Peyer's patch (tissue), 4 donors: ENCODE measurements around the gene BAIAP2.

Experiments used
- POLR2A ChIP-seq, 2 donors: fragments of 450-650 bp; IDR thresholded peaks; one replicate each; pipeline ENCODE4 v1.5.1; 2017; ENCODE audit warnings: antibody characterized with exemption in 2 of 2, mild to moderate bottlenecking in 2 of 2, moderate library complexity in 2 of 2
- TF ChIP-seq, protein P1 (sequence below), 6 experiments: fragments of 450-650 bp in 4 of 6; fragments of 200-600 bp in 2 of 6; sonication (generic) in 1 of 6; IDR thresholded peaks; one replicate each; pipeline ENCODE4 v1.5.1; 2017 to 2019; ENCODE audit warnings: antibody characterized with exemption in 6 of 6, mild to moderate bottlenecking in 3 of 6, moderate library complexity in 1 of 6

DNA sequence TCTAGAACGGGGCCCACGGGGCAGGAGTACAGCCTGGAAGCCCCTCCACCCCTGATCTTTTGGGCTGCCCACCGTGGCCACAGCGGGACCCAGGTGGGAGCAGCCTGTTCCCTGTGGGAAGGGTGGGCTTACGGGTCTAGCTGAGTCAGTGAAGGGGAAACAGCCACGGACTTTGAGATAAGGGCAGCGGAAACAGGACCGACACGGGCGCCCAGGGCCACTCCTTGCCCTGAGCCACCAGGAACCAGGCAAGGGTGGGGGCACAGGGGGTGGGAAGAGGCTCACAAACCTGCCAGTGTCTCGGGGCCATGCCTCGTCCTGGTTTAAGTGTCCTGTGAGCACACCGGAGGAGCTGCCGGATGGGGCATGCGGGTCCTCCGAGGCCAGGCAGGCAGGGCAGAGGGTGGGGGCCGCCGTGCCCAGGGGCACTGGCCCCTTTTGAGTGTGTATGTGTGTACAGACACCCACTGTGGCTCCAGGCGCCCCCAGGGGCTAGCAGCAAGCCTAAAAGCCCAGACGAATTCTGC, 82.8 kb downstream of the BAIAP2 start:
- TF ChIP-seq, protein P1, sequence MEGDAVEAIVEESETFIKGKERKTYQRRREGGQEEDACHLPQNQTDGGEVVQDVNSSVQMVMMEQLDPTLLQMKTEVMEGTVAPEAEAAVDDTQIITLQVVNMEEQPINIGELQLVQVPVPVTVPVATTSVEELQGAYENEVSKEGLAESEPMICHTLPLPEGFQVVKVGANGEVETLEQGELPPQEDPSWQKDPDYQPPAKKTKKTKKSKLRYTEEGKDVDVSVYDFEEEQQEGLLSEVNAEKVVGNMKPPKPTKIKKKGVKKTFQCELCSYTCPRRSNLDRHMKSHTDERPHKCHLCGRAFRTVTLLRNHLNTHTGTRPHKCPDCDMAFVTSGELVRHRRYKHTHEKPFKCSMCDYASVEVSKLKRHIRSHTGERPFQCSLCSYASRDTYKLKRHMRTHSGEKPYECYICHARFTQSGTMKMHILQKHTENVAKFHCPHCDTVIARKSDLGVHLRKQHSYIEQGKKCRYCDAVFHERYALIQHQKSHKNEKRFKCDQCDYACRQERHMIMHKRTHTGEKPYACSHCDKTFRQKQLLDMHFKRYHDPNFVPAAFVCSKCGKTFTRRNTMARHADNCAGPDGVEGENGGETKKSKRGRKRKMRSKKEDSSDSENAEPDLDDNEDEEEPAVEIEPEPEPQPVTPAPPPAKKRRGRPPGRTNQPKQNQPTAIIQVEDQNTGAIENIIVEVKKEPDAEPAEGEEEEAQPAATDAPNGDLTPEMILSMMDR (IDR thresholded peaks at IDR 0.05), result no peak
- TF ChIP-seq POLR2A (IDR thresholded peaks at IDR 0.05), result no peak
